ENCODE data around the gene PTPRK.

GRCh38 chr6:128239146-128239545, 281.3 kb downstream of the PTPRK start:
- no peak for TF ChIP-seq FOXM1 (IDR thresholded peaks at IDR 0.05; ENCODE audit: borderline replicate concordance)
- no peak for TF ChIP-seq ARNT (IDR thresholded peaks at IDR 0.05)
- TF ChIP-seq ELF4 (IDR thresholded peaks at IDR 0.05), result no peak
- no peak for TF ChIP-seq SP1 (IDR thresholded peaks at IDR 0.05)
- TF ChIP-seq TARDBP (IDR thresholded peaks at IDR 0.05), result no peak
- no peak for TF ChIP-seq PKNOX1 (IDR thresholded peaks at IDR 0.05)
- no peak for TF ChIP-seq FOXK2 (IDR thresholded peaks at IDR 0.05)
- no peak for TF ChIP-seq NFRKB (IDR thresholded peaks at IDR 0.05)
- TF ChIP-seq LEF1 (IDR thresholded peaks at IDR 0.05; ENCODE audit: borderline replicate concordance), result no peak
- TF ChIP-seq FOXA1 (IDR thresholded peaks at IDR 0.05), result no peak
- TF ChIP-seq SUZ12 (IDR thresholded peaks at IDR 0.05), result no peak
- TF ChIP-seq ZNF384 (IDR thresholded peaks at IDR 0.05), result no peak
- TF ChIP-seq CTBP1 (IDR thresholded peaks at IDR 0.05; ENCODE audit: borderline replicate concordance), result no peak
- no peak for TF ChIP-seq HDGF (IDR thresholded peaks at IDR 0.05; ENCODE audit: borderline replicate concordance)

All from HEK293T (cell line).